SK-N-SH (cell line): ENCODE measurements around the gene NHLRC2. TPM values are rescaled to one million over a fixed set of nuclear protein-coding genes. Genes with fewer than 3 reads are reported as not detected.

Experiments used
- CTCF ChIA-PET: fragments of 300-600, 350-600 bp; formaldehyde crosslinking; extraction: SDS; loops from one replicate; lab custom pipeline; 2021; lab: Yijun Ruan, JAX
- POLR2A ChIA-PET: fragments of 350-600 bp; sonication (Branson Sonifier 250); formaldehyde crosslinking; extraction: SDS; loops from one replicate; lab custom pipeline; 2020; ENCODE audit warnings: antibody characterized with exemption, inconsistent platforms; lab: Yijun Ruan, JAX
- DNase-seq: peaks from one replicate; pipeline ENCODE4 v3.0.0; 2012
- H2AFZ ChIP-seq: fragments of 200-600 bp; sonication (generic); 2 replicates; pipeline ENCODE4 v1.8.1; 2016; ENCODE audit warnings: antibody characterized with exemption, mild to moderate bottlenecking, low read depth
- H3F3A ChIP-seq: fragments of 200-600 bp; sonication (generic); replicated peaks from 2 replicates; pipeline ENCODE3; 2016; ENCODE audit warnings: antibody characterized with exemption, mild to moderate bottlenecking; ENCODE audit not compliant: insufficient read depth
- H3K27ac ChIP-seq, 2 experiments: fragments of 200-500 bp in 1 of 2; fragments of 200-600 bp in 1 of 2; sonication (Bioruptor generic) in 1 of 2; sonication (generic), shearing (Covaris generic) in 1 of 2; 2 replicates each; pipeline versions ENCODE4 v1.5.1 to v1.6.1; 2014 to 2016; ENCODE audit warnings: low read depth in 2 of 2, inconsistent platforms in 1 of 2, low read length in 1 of 2, mild to moderate bottlenecking in 1 of 2, mixed read lengths in 1 of 2
- H3K27me3 ChIP-seq: fragments of 200-600 bp; sonication (generic), shearing (Covaris generic); 2 replicates; pipeline ENCODE4 v1.6.1; 2016; ENCODE audit warnings: mixed run types; ENCODE audit not compliant: insufficient read depth
- H3K36me3 ChIP-seq, 2 experiments: fragments of 200-500 bp in 1 of 2; fragments of 200-600 bp in 1 of 2; sonication (Bioruptor generic) in 1 of 2; sonication (generic) in 1 of 2; replicated peaks in 1 of 2; 2 replicates each; pipeline versions ENCODE3 to v1.5.1; 2014 to 2016; ENCODE audit warnings: low read length in 1 of 2, mild to moderate bottlenecking in 1 of 2; ENCODE audit not compliant: insufficient read depth in 2 of 2, control insufficient read depth in 1 of 2
- H3K4me1 ChIP-seq, 2 experiments: fragments of 200-500 bp in 1 of 2; fragments of 200-600 bp in 1 of 2; sonication (Bioruptor generic) in 1 of 2; sonication (generic), shearing (Covaris generic) in 1 of 2; 2 replicates each; pipeline versions ENCODE4 v1.5.1 to v1.6.1; 2014 to 2016; ENCODE audit warnings: low read depth in 1 of 2, low read length in 1 of 2, mixed run types in 1 of 2; ENCODE audit not compliant: insufficient read depth in 2 of 2, control insufficient read depth in 1 of 2
- H3K4me2 ChIP-seq: fragments of 200-600 bp; sonication (generic), shearing (Covaris generic); 2 replicates; pipeline ENCODE4 v1.6.1; 2017; ENCODE audit warnings: mixed run types
- H3K4me3 ChIP-seq, 2 experiments: fragments of 200-500 bp in 1 of 2; fragments of 200-600 bp in 1 of 2; sonication (Bioruptor generic) in 1 of 2; sonication (generic), shearing (Covaris generic) in 1 of 2; 2 replicates each; pipeline versions ENCODE4 v1.5.1 to v1.8.1; 2014 to 2016; ENCODE audit warnings: low read depth in 2 of 2, inconsistent platforms in 1 of 2, low read length in 1 of 2, mild to moderate bottlenecking in 1 of 2, mixed read lengths in 1 of 2, moderate library complexity in 1 of 2
- H3K79me2 ChIP-seq: fragments of 200-600 bp; sonication (generic); 2 replicates; pipeline ENCODE4 v1.8.1; 2017; ENCODE audit warnings: mild to moderate bottlenecking; ENCODE audit not compliant: insufficient read depth
- H3K9ac ChIP-seq: fragments of 200-600 bp; sonication (generic); 2 replicates; pipeline ENCODE4 v1.6.1; 2017; ENCODE audit warnings: mixed run types
- H3K9me2 ChIP-seq: fragments of 200-600 bp; sonication (generic); 2 replicates; pipeline ENCODE4 v1.6.1; 2017; ENCODE audit warnings: mixed run types
- H3K9me3 ChIP-seq: fragments of 200-600 bp; sonication (generic); 2 replicates; pipeline ENCODE4 v1.6.1; 2017; ENCODE audit warnings: mixed run types, mild to moderate bottlenecking, moderate library complexity
- H4K20me1 ChIP-seq: fragments of 200-600 bp; sonication (generic); 2 replicates; pipeline ENCODE4 v1.6.1; 2017; ENCODE audit warnings: mild to moderate bottlenecking, mixed run types; ENCODE audit not compliant: insufficient read depth
- CTCF ChIP-seq: fragments of 200-600 bp; sonication (generic); IDR thresholded peaks from 2 replicates; pipeline ENCODE4 v1.6.1; 2017; ENCODE audit warnings: antibody characterized with exemption, mild to moderate bottlenecking, moderate library complexity
- EZH2phosphoT487 ChIP-seq: fragments of 200-600 bp; sonication (generic); IDR thresholded peaks from 2 replicates; pipeline ENCODE4 v1.6.1; 2017; ENCODE audit warnings: low read depth, mixed run types, mild to moderate bottlenecking, antibody characterized with exemption, moderate library complexity, borderline replicate concordance
- FOXJ3 ChIP-seq: sonication (generic); formaldehyde crosslinking; IDR thresholded peaks from 2 replicates; pipeline ENCODE4 v1.5.1; 2020; ENCODE audit warnings: mild to moderate bottlenecking, missing genetic modification reagents
- GABPA ChIP-seq: IDR thresholded peaks from 2 replicates; pipeline ENCODE4 v1.4.0; 2012; ENCODE audit warnings: low read depth, mild to moderate bottlenecking
- NFIC ChIP-seq: IDR thresholded peaks from 2 replicates; pipeline ENCODE4 v1.4.0; 2012; ENCODE audit warnings: borderline replicate concordance
- NRF1 ChIP-seq: IDR thresholded peaks from 2 replicates; pipeline ENCODE4 v1.6.1; 2012; ENCODE audit warnings: low read depth, mild to moderate bottlenecking, low read length
- POLR2AphosphoS5 ChIP-seq: IDR thresholded peaks from 2 replicates; pipeline ENCODE4 v1.6.1; 2012; ENCODE audit warnings: low read depth, low read length
- RCOR1 ChIP-seq: fragments of 150-350 bp; IDR thresholded peaks from 2 replicates; pipeline ENCODE4 v1.6.1; 2017; ENCODE audit warnings: antibody characterized with exemption, low read length
- RFX5 ChIP-seq: IDR thresholded peaks from 2 replicates; pipeline ENCODE4 v1.6.1; 2012; ENCODE audit warnings: mild to moderate bottlenecking, improper control_type of control experiment, low read length
- SMC3 ChIP-seq: IDR thresholded peaks from 2 replicates; pipeline ENCODE4 v1.6.1; 2012; ENCODE audit warnings: low read depth, low read length, improper control_type of control experiment
- TCF12 ChIP-seq: IDR thresholded peaks from 2 replicates; pipeline ENCODE4 v1.4.0; 2012
- YY1 ChIP-seq: IDR thresholded peaks from 2 replicates; pipeline ENCODE4 v1.4.0; 2012; ENCODE audit warnings: low read depth, mild to moderate bottlenecking
- WGBS: methylation state at CpG from one replicate; pipeline ENCODE4 v1.1.6; 2017; ENCODE audit warnings: low lambda C conversion rate; 5-methylcytosine and 5-hydroxymethylcytosine counted together
- polyA plus RNA-seq, 3 experiments: library from polyadenylated mRNA; depleted of rRNA; stranded (reverse); fragments of >200 nt; gene quantifications; 2 replicates each; pipeline ENCODE4 v1.2.3, GENCODE V29; 2012
- TF ChIP-seq, protein P1 (sequence below): IDR thresholded peaks from 2 replicates; pipeline ENCODE4 v1.4.0; 2012; ENCODE audit warnings: low read depth, borderline replicate concordance
- TF ChIP-seq, protein P2 (sequence below): IDR thresholded peaks from 2 replicates; pipeline ENCODE4; 2012
- TF ChIP-seq, protein P3 (sequence below): IDR thresholded peaks from 2 replicates; pipeline ENCODE4 v1.4.0; 2012; ENCODE audit warnings: low read depth

NHLRC2 gene
- polyA plus RNA-seq, 1 of the 3 experiments (the other 2 are of a cell fraction) = 2.8 TPM

DNA sequence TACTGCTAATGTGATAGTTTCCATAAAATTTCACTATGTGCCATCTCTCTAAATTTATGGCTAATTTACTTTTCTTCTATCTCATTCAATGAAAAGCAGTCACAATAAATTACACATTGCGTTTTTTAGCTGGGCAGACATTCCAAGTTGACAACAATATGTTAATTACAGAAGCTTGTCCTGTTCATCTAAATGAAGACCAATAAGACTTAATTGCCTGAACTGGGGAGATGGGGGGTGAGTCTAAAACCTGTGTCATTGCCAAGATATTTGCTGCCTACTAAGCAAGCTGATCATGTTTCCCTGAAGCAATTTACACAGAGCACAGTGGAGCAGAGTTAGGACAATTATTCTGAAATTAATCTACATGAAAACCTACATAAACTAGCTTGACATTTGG is 99.9 kb downstream of the NHLRC2 start:
- ChIA-PET POLR2A (no interaction called here), CTCF (interaction anchor here (1.5 kb wide), 1 partner anchor 14 kb away, joined by 5 read pairs; no protein-coding TSS in a partner anchor)
- WGBS = 89% methylated on average over 1 of the region's 1 CpG
- TF ChIP-seq, protein P1, sequence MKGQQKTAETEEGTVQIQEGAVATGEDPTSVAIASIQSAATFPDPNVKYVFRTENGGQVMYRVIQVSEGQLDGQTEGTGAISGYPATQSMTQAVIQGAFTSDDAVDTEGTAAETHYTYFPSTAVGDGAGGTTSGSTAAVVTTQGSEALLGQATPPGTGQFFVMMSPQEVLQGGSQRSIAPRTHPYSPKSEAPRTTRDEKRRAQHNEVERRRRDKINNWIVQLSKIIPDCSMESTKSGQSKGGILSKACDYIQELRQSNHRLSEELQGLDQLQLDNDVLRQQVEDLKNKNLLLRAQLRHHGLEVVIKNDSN = no peak
- TF ChIP-seq NRF1 = no peak
- Histone ChIP-seq H2AFZ (no peak overlapping the region), H3K4me2 (no peak overlapping the region), H3K36me3 (no peaks in the 10 kb centered on the region), H3K9ac (no peak overlapping the region), H3K79me2 (no peaks in the 10 kb centered on the region), H3K27me3 (no peaks in the 10 kb centered on the region), H3K4me1 (peaks cover 0 to 8% of the 10 kb centered on the region in 2 experiments; a peak in 3 of 4 replicates), H3K27ac (no peak overlapping the region), H3K9me3 (no peaks in the 10 kb centered on the region), H3K9me2 (no peaks in the 10 kb centered on the region), H3F3A (no peaks in the 10 kb centered on the region), H3K4me3 (no peak overlapping the region), H4K20me1 (no peaks in the 10 kb centered on the region)
- DNase-seq = no peak

DNA sequence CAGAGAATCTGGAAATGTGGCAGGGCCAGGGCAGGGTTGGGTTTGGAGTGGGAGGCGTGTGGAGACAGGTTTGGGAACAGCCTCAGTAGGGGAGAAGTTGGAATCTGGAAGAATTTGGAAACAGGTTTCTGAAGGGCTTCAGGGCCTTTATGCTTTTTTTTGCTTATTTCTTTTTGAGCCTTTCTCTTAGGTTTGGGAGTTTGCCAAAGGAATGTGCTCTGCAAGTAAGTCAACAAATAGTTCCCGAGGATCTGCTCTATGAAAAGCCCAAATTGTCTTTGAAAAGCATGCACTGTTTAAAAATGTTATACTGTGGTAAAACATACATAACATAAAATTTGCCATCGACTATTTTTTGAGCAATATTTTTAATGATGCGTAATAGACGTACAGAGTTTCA is 102.6 kb downstream of the NHLRC2 start:
- H3K27ac ChIP-seq = peak overlapping the region in 1 of 2 experiments; percentile 23; a peak in 1 of 4 replicates
- CTCF ChIA-PET = no interaction called here
- TF ChIP-seq RCOR1 (no peak), NFIC (no peak), EZH2phosphoT487 (no peak), POLR2AphosphoS5 (no peak), YY1 (no peak), FOXJ3 (no peak), TCF12 (no peak), GABPA (no peak), CTCF (no peak), RFX5 (no peak), SMC3 (no peak)
- TF ChIP-seq, protein P2, sequence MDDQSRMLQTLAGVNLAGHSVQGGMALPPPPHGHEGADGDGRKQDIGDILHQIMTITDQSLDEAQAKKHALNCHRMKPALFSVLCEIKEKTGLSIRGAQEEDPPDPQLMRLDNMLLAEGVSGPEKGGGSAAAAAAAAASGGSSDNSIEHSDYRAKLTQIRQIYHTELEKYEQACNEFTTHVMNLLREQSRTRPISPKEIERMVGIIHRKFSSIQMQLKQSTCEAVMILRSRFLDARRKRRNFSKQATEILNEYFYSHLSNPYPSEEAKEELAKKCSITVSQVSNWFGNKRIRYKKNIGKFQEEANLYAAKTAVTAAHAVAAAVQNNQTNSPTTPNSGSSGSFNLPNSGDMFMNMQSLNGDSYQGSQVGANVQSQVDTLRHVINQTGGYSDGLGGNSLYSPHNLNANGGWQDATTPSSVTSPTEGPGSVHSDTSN = no peak
- TF ChIP-seq, protein P3, sequence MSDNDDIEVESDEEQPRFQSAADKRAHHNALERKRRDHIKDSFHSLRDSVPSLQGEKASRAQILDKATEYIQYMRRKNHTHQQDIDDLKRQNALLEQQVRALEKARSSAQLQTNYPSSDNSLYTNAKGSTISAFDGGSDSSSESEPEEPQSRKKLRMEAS = no peak
- TF ChIP-seq, protein P1 = no peak
- TF ChIP-seq, all 33 proteins: peak for 0
- Histone ChIP-seq H3K36me3 (no peaks in the 10 kb centered on the region), H3K4me1 (peaks cover 0 to 10% of the 10 kb centered on the region in 2 experiments; a peak in 3 of 4 replicates), H2AFZ (no peak overlapping the region), H3K4me2 (no peak overlapping the region), H3K4me3 (no peak overlapping the region), H3K27me3 (no peaks in the 10 kb centered on the region), H3K79me2 (no peaks in the 10 kb centered on the region), H3K9ac (no peak overlapping the region), H4K20me1 (no peaks in the 10 kb centered on the region), H3K9me3 (no peaks in the 10 kb centered on the region), H3F3A (no peaks in the 10 kb centered on the region), H3K9me2 (no peaks in the 10 kb centered on the region)
- POLR2A ChIA-PET = no interaction called here
- WGBS = 76% methylated on average over 5 of the region's 5 CpGs
- no peak for DNase-seq
